ENCODE data around the gene CRYBG2.

Gene CRYBG2

GRCh38 chr1:26391450-26391849 lies 37.5 kb upstream of the CRYBG2 start:
- no peak for TF ChIP-seq TAF1 (IDR thresholded peaks at IDR 0.05; ENCODE audit: borderline replicate concordance, insufficient read depth, low read length)
- TF ChIP-seq REST (IDR thresholded peaks at IDR 0.05; ENCODE audit: insufficient read depth in 1 of 2, low read depth in 2 of 2, low read length in 2 of 2), result no peak

GRCh38 chr1:26389604-26390247 lies 35.8 kb upstream of the CRYBG2 start:
- TF ChIP-seq POLR2AphosphoS5 (IDR thresholded peaks at IDR 0.05; ENCODE audit: low read depth, low read length) (no peak), REST (IDR thresholded peaks at IDR 0.05; ENCODE audit: insufficient read depth in 1 of 2, low read depth in 2 of 2, low read length in 2 of 2) (no peak), FOXP2 (optimal IDR thresholded peaks at IDR 0.05; ENCODE audit: borderline replicate concordance, extremely low read depth, extremely low read length, insufficient read depth) (no peak)

GRCh38 chr1:26388791-26389445 lies 35.0 kb upstream of the CRYBG2 start:
- TF ChIP-seq POLR2AphosphoS5 (IDR thresholded peaks at IDR 0.05; ENCODE audit: low read depth, low read length), result no peak
- no peak for TF ChIP-seq TAF1 (IDR thresholded peaks at IDR 0.05; ENCODE audit: borderline replicate concordance, insufficient read depth, low read length)

GRCh38 chr1:26387447-26387846 lies 33.5 kb upstream of the CRYBG2 start:
- TF ChIP-seq TAF1 (IDR thresholded peaks at IDR 0.05; ENCODE audit: borderline replicate concordance, insufficient read depth, low read length), result no peak
- TF ChIP-seq REST (IDR thresholded peaks at IDR 0.05; ENCODE audit: insufficient read depth in 1 of 2, low read depth in 2 of 2, low read length in 2 of 2), result no peak
- TF ChIP-seq SIN3A (IDR thresholded peaks at IDR 0.05; ENCODE audit: borderline replicate concordance, insufficient read depth, low read length), result no peak
- no peak for TF ChIP-seq FOXP2 (optimal IDR thresholded peaks at IDR 0.05; ENCODE audit: borderline replicate concordance, extremely low read depth, extremely low read length, insufficient read depth)
- no peak for TF ChIP-seq POLR2AphosphoS5 (IDR thresholded peaks at IDR 0.05; ENCODE audit: low read depth, low read length)

GRCh38 chr1:26384076-26384475 lies 30.1 kb upstream of the CRYBG2 start:
- no peak for TF ChIP-seq SIN3A (IDR thresholded peaks at IDR 0.05; ENCODE audit: borderline replicate concordance, insufficient read depth, low read length)
- TF ChIP-seq REST (IDR thresholded peaks at IDR 0.05; ENCODE audit: insufficient read depth in 1 of 2, low read depth in 2 of 2, low read length in 2 of 2), result no peak
- no peak for TF ChIP-seq POLR2AphosphoS5 (IDR thresholded peaks at IDR 0.05; ENCODE audit: low read depth, low read length)
- TF ChIP-seq FOXP2 (optimal IDR thresholded peaks at IDR 0.05; ENCODE audit: borderline replicate concordance, extremely low read depth, extremely low read length, insufficient read depth), result no peak
- TF ChIP-seq TAF1 (IDR thresholded peaks at IDR 0.05; ENCODE audit: borderline replicate concordance, insufficient read depth, low read length), result no peak
